Activated T-cell treated with anti-CD3 and anti-CD28 coated beads for 24 hours (primary cell): ENCODE results near the gene FUT3.

ENCODE experiments used
- DNase-seq: peaks from one replicate; pipeline ENCODE4 v3.0.0-alpha.2; 2020; ENCODE audit warnings: low read depth

FUT3 gene

GRCh38 chr19:5800361-5801270 is 50.6 kb downstream of the FUT3 start:
- DNase-seq: no peak

GRCh38 chr19:5799247-5800241 is 51.7 kb downstream of the FUT3 start:
- DNase-seq: no peak

GRCh38 chr19:5798244-5798643 is 53.0 kb downstream of the FUT3 start:
- DNase-seq: no peak

GRCh38 chr19:5795382-5795919 is 55.8 kb downstream of the FUT3 start:
- no peak for DNase-seq

- DNase-seq: no peak
Measured at GRCh38 chr19:5793188-5793587, 58.1 kb downstream of the FUT3 start.
